Endothelial cell of umbilical vein (primary cell): ENCODE data around the gene MED17.

Source experiments
- EZH2 ChIP-seq: IDR thresholded peaks from 2 replicates; pipeline ENCODE4 v1.6.1; 2012; ENCODE audit warnings: borderline replicate concordance, low read depth, mild to moderate bottlenecking, moderate library complexity, low read length, inconsistent platforms; ENCODE audit not compliant: severe bottlenecking
- FOS ChIP-seq: IDR thresholded peaks from 2 replicates; pipeline ENCODE4 v1.6.1; 2011; ENCODE audit warnings: mild to moderate bottlenecking, low read length, moderate library complexity, borderline replicate concordance; ENCODE audit not compliant: insufficient read depth
- GATA2 ChIP-seq: IDR thresholded peaks from 2 replicates; pipeline ENCODE4 v1.7.0; 2011; ENCODE audit warnings: low read depth, mild to moderate bottlenecking, moderate library complexity, mixed read lengths, low read length; ENCODE audit not compliant: insufficient read length, insufficient read depth
- POLR2A ChIP-seq: IDR thresholded peaks from 2 replicates; pipeline ENCODE4 v1.6.1; 2012; ENCODE audit warnings: low read depth, mild to moderate bottlenecking, control low read depth, low read length
- POLR2AphosphoS5 ChIP-seq: IDR thresholded peaks from 2 replicates; pipeline ENCODE4 v1.6.1; 2012; ENCODE audit warnings: low read depth, mild to moderate bottlenecking, control low read depth, low read length, moderate library complexity; ENCODE audit not compliant: insufficient read depth
- TF ChIP-seq, protein P1 (sequence below), 2 donors: IDR thresholded peaks; 1 replicate in 1 of 2; 2 replicates in 1 of 2; pipeline ENCODE4 v1.5.1; 2011; ENCODE audit warnings: low read length in 2 of 2, mild to moderate bottlenecking in 2 of 2, moderate library complexity in 2 of 2, control low read depth in 1 of 2, inconsistent platforms in 1 of 2, low read depth in 1 of 2; ENCODE audit not compliant: insufficient read depth in 1 of 2; ENCODE audit errors: extremely low read depth in 1 of 2
- TF ChIP-seq, protein P2 (sequence below): IDR thresholded peaks from 2 replicates; pipeline ENCODE4 v1.6.1; 2011; ENCODE audit not compliant: insufficient read depth, insufficient read length

DNA sequence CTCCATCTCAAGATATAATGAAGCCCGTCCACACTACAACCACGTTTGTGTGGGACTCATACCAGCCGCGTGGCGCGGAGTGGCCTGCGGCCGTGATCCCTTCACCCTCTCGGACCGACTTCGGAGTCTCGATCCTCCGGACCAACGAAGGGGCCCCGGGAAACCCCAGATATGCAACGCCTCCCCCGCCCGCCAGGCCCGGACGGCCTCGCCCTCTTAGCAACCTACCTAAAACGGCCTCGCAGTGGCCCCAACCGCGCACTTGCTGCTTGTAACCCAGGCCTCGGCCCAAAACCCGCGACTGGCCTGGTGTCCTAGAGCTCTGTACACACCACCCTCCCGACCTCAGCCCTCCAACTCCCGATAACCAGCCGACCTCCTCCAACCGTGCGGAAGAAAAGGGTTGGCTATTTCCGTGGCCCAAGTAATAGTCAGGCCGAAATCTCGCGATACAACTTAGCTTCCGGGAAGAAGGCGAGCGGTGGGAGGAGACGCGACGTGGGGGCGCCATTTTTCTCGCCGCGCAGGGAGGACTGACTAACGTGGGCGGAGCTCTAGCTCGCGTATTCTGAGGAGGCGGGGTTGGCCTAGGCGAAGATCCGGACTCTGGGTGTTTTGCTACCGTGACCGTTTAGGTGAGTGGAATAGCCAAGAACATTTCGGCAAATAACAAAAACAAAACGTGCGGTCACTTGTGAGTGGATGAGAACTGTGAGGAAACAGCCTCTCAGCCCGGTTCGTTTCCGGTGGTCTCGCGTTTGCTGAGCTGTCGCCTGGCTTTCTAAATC, 42.8 kb upstream of the MED17 start, which contains the start of the genes C11orf54 and TAF1D:
- TF ChIP-seq FOS = peak; percentile 15
- TF ChIP-seq POLR2A = peak; percentile 99
- TF ChIP-seq, protein P1, sequence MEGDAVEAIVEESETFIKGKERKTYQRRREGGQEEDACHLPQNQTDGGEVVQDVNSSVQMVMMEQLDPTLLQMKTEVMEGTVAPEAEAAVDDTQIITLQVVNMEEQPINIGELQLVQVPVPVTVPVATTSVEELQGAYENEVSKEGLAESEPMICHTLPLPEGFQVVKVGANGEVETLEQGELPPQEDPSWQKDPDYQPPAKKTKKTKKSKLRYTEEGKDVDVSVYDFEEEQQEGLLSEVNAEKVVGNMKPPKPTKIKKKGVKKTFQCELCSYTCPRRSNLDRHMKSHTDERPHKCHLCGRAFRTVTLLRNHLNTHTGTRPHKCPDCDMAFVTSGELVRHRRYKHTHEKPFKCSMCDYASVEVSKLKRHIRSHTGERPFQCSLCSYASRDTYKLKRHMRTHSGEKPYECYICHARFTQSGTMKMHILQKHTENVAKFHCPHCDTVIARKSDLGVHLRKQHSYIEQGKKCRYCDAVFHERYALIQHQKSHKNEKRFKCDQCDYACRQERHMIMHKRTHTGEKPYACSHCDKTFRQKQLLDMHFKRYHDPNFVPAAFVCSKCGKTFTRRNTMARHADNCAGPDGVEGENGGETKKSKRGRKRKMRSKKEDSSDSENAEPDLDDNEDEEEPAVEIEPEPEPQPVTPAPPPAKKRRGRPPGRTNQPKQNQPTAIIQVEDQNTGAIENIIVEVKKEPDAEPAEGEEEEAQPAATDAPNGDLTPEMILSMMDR (IDR thresholded peaks at IDR 0.05; ENCODE audit: extremely low read depth in 1 of 2, insufficient read depth in 1 of 2, low read depth in 1 of 2, low read length in 2 of 2) = no peak
- TF ChIP-seq, protein P2, sequence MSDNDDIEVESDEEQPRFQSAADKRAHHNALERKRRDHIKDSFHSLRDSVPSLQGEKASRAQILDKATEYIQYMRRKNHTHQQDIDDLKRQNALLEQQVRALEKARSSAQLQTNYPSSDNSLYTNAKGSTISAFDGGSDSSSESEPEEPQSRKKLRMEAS = no peak
- TF ChIP-seq EZH2 = no peak
- peak; percentile 99 for TF ChIP-seq POLR2AphosphoS5
- TF ChIP-seq GATA2 = no peak
